WTC11 (cell line): ENCODE data around the gene CPT1B. TPM values are rescaled to one million over a fixed set of nuclear protein-coding genes. Genes with fewer than 3 reads are reported as not detected.

Experiments used
- ATAC-seq: fragments of 200-7000 bp; cut with Tn5 transposase; 2 replicates; pipeline ENCODE4 v1.10.0; 2021; ENCODE audit warnings: mild to moderate bottlenecking, moderate library complexity
- CTCF ChIA-PET: fragments of 300-600 bp; sonication (Branson Sonifier 250); formaldehyde crosslinking; loops from one replicate; lab custom pipeline; 2021; ENCODE audit warnings: antibody characterized with exemption; lab: Charles Lee
- POLR2A ChIA-PET: fragments of 350-600 bp; sonication (Branson Sonifier 250); formaldehyde crosslinking; loops from one replicate; lab custom pipeline; 2021; ENCODE audit warnings: antibody characterized with exemption; lab: Charles Lee
- DNase-seq: peaks from one replicate; pipeline ENCODE4 v3.0.0; 2021; ENCODE audit warnings: low spot score
- H3K27ac Mint-ChIP-seq: 2 replicates; pipeline ENCODE4 v1.8.0; 2021; ENCODE audit warnings: mixed read lengths
- H3K27me3 Mint-ChIP-seq: 2 replicates; pipeline ENCODE4 v1.8.0; 2021; ENCODE audit warnings: low read depth, mild to moderate bottlenecking, moderate library complexity, mixed read lengths
- H3K36me3 Mint-ChIP-seq: 2 replicates; pipeline ENCODE4 v1.8.0; 2021; ENCODE audit warnings: mixed read lengths
- H3K4me1 Mint-ChIP-seq: 2 replicates; pipeline ENCODE4 v1.8.0; 2022; ENCODE audit warnings: mixed read lengths
- H3K4me3 Mint-ChIP-seq: 2 replicates; pipeline ENCODE4 v1.8.0; 2021; ENCODE audit warnings: mild to moderate bottlenecking, moderate library complexity, mixed read lengths
- H3K9me3 Mint-ChIP-seq: 2 replicates; pipeline ENCODE4 v1.8.0; 2021; ENCODE audit warnings: mixed read lengths
- CBFB ChIP-seq: sonication (generic); formaldehyde crosslinking; IDR thresholded peaks from 2 replicates; pipeline ENCODE4 v1.8.1; 2022; ENCODE audit warnings: mild to moderate bottlenecking, low read depth, missing genetic modification reagents
- CTCF ChIP-seq: fragments of 200-600 bp; IDR thresholded peaks from 2 replicates; pipeline ENCODE4 v1.8.0; 2022; ENCODE audit warnings: antibody characterized with exemption
- E2F1 ChIP-seq: sonication (generic); formaldehyde crosslinking; IDR thresholded peaks from 2 replicates; pipeline ENCODE4 v1.8.0; 2022; ENCODE audit warnings: mild to moderate bottlenecking, missing genetic modification reagents
- E2F4 ChIP-seq: sonication (generic); formaldehyde crosslinking; IDR thresholded peaks from 2 replicates; pipeline ENCODE4 v1.8.1; 2022; ENCODE audit warnings: low read depth, mild to moderate bottlenecking, moderate library complexity, missing genetic modification reagents, borderline replicate concordance
- EMX1 ChIP-seq: fragments of 250-450 bp; sonication (Bioruptor Pico); IDR thresholded peaks from 2 replicates; pipeline ENCODE4 v1.8.0; 2021; ENCODE audit warnings: mild to moderate bottlenecking
- ETV6 ChIP-seq: sonication (generic); formaldehyde crosslinking; IDR thresholded peaks from 2 replicates; pipeline ENCODE4 v1.8.1; 2022; ENCODE audit warnings: mild to moderate bottlenecking, missing genetic modification reagents
- GABPB1 ChIP-seq: sonication (generic); formaldehyde crosslinking; IDR thresholded peaks from 2 replicates; pipeline ENCODE4 v1.8.1; 2023; ENCODE audit warnings: mild to moderate bottlenecking, missing genetic modification reagents
- JUN ChIP-seq: sonication (generic); formaldehyde crosslinking; IDR thresholded peaks from 2 replicates; pipeline ENCODE4 v1.8.0; 2023; ENCODE audit warnings: mild to moderate bottlenecking, missing genetic modification reagents
- MAX ChIP-seq: sonication (generic); formaldehyde crosslinking; IDR thresholded peaks from 2 replicates; pipeline ENCODE4 v1.8.0; 2022; ENCODE audit warnings: mild to moderate bottlenecking, missing genetic modification reagents
- MXD4 ChIP-seq: fragments of 250-450 bp; sonication (Bioruptor Pico); IDR thresholded peaks from 2 replicates; pipeline ENCODE4 v1.8.0; 2021; ENCODE audit warnings: mild to moderate bottlenecking, moderate library complexity, borderline replicate concordance
- NFYB ChIP-seq: sonication (generic); formaldehyde crosslinking; conservative IDR thresholded peaks from 2 replicates; pipeline ENCODE4 v1.8.0; 2022; ENCODE audit warnings: low read depth, missing genetic modification reagents
- PRDM15 ChIP-seq: sonication (generic); formaldehyde crosslinking; IDR thresholded peaks from 2 replicates; pipeline ENCODE4 v1.8.0; 2022; ENCODE audit warnings: missing genetic modification reagents
- PREB ChIP-seq: sonication (generic); formaldehyde crosslinking; IDR thresholded peaks from 2 replicates; pipeline ENCODE4 v1.8.1; 2022; ENCODE audit warnings: mild to moderate bottlenecking, missing genetic modification reagents, moderate library complexity, borderline replicate concordance
- PRRX2 ChIP-seq: fragments of 250-450 bp; sonication (Bioruptor Pico); IDR thresholded peaks from 2 replicates; pipeline ENCODE4 v1.8.0; 2021; ENCODE audit warnings: mild to moderate bottlenecking
- TP53 ChIP-seq: sonication (generic); formaldehyde crosslinking; IDR thresholded peaks from 2 replicates; pipeline ENCODE4 v1.8.1; 2023; ENCODE audit warnings: mild to moderate bottlenecking, missing genetic modification reagents
- ZBTB43 ChIP-seq: sonication (generic); formaldehyde crosslinking; IDR thresholded peaks from 2 replicates; pipeline ENCODE4 v1.8.1; 2023; ENCODE audit warnings: mild to moderate bottlenecking, missing genetic modification reagents
- ZNF232 ChIP-seq: sonication (generic); formaldehyde crosslinking; IDR thresholded peaks from 2 replicates; pipeline ENCODE4 v1.8.0; 2022; ENCODE audit warnings: mild to moderate bottlenecking, missing genetic modification reagents
- ZNF281 ChIP-seq: sonication (generic); formaldehyde crosslinking; IDR thresholded peaks from 2 replicates; pipeline ENCODE4 v1.8.0; 2023; ENCODE audit warnings: mild to moderate bottlenecking, missing genetic modification reagents
- ZNF425 ChIP-seq: fragments of 250-450 bp; sonication (Bioruptor Pico); conservative IDR thresholded peaks from 2 replicates; pipeline ENCODE4 v1.9.0; 2021; ENCODE audit warnings: mild to moderate bottlenecking
- ZNF512 ChIP-seq: sonication (generic); formaldehyde crosslinking; IDR thresholded peaks from 2 replicates; pipeline ENCODE4 v1.8.1; 2022; ENCODE audit warnings: missing genetic modification reagents, borderline replicate concordance
- total RNA-seq: library from RNA; stranded (reverse); gene quantifications from 3 replicates; pipeline ENCODE4 v1.2.3, GENCODE V29; 2021

CPT1B gene
- total RNA-seq, 1 experiment from 2014 or later: 33.7 TPM

- no peak for TF ChIP-seq GABPB1 (CRISPR knock-in tag)
- no peak for TF ChIP-seq CTCF
- no peak for TF ChIP-seq NFYB
- no peak for TF ChIP-seq MXD4
- TF ChIP-seq E2F1 (CRISPR knock-in tag): no peak
- no peak for TF ChIP-seq ZNF232
- no peak for TF ChIP-seq TP53 (CRISPR knock-in tag)
- no peak for TF ChIP-seq CBFB
- no peak for TF ChIP-seq ZNF512 (CRISPR knock-in tag)
- TF ChIP-seq E2F4: no peak
- no peak for TF ChIP-seq PREB (CRISPR knock-in tag)
- TF ChIP-seq EMX1 (CRISPR knock-in tag): no peak
- no peak for TF ChIP-seq ZBTB43
- TF ChIP-seq ZNF425 (CRISPR knock-in tag): no peak
- no peak for TF ChIP-seq ZNF281 (CRISPR knock-in tag)
- no peak for TF ChIP-seq MAX
- TF ChIP-seq PRDM15 (CRISPR knock-in tag): no peak
- TF ChIP-seq JUN (CRISPR knock-in tag): no peak
- TF ChIP-seq PRRX2: no peak
- no peak for TF ChIP-seq ETV6
- Mint-ChIP-seq H3K9me3 (no peaks in the 10 kb centered on the region), H3K27ac (no peak overlapping the region), H3K27me3 (peaks cover 57% of the 10 kb centered on the region), H3K36me3 (no peaks in the 10 kb centered on the region), H3K4me3 (no peak overlapping the region), H3K4me1 (peaks cover 10% of the 10 kb centered on the region; the same call in 1 of the 2 replicates)
- ATAC-seq: no peak
- no peak for DNase-seq
- POLR2A ChIA-PET: no interaction called here
- CTCF ChIA-PET: interaction anchor here (0.6 kb wide), 1 partner anchor 102 kb away, joined by 3 read pairs; no protein-coding TSS in a partner anchor
These were observed 18.9 kb upstream of the CPT1B start for GRCh38 chr22:50597097-50597496.
